ENCODE measurements around the gene SIDT2. TPM values are rescaled to one million over a fixed set of nuclear protein-coding genes. Genes with fewer than 3 reads are reported as not detected.

The SIDT2 gene
- total and polyA plus RNA-seq, 2 donors (not counting 3 experiments of a cell fraction or from before 2014, with no cell fraction given): 28.7 to 34.5 TPM

- intact Hi-C loops (cut with micrococcal nuclease) (loop anchor here (5.0 kb wide), 1 partner anchor 76 kb away; no protein-coding TSS in a partner anchor), dilution Hi-C loops (cut with MboI; ENCODE audit: extremely low pct_ligation_motif_present, low sequenced_read_pairs) (no loop called here)
- Histone ChIP-seq H4K20me1 (replicated peaks; ENCODE audit: control insufficient read depth, extremely low read depth, insufficient read depth, low read length) (no peaks in the 10 kb centered on the region), H3K4me3 (replicated peaks in 1 of 3; ENCODE audit: insufficient read depth in 1 of 3, low read depth in 1 of 3, low read length in 3 of 3) (no peak overlapping the region), H3K27me3 (ENCODE audit: control insufficient read depth in 2 of 2, insufficient read depth in 2 of 2, low read length in 2 of 2) (peaks cover 8 to 9% of the 10 kb centered on the region in 2 experiments), H3K36me3 (ENCODE audit: control insufficient read depth in 2 of 2, extremely low read depth in 1 of 2, insufficient read depth in 2 of 2, low read length in 2 of 2) (no peaks in the 10 kb centered on the region), H3K9me1 (replicated peaks; ENCODE audit: control insufficient read depth, extremely low read depth, insufficient read depth, low read length) (no peaks in the 10 kb centered on the region), H3K4me2 (ENCODE audit: insufficient read depth, low read length) (no peak overlapping the region), H3K9ac (replicated peaks; ENCODE audit: extremely low read depth, insufficient read depth, low read length) (no peak overlapping the region), H2AFZ (ENCODE audit: low read depth, low read length) (no peak overlapping the region), H3K9me3 (replicated peaks; ENCODE audit: control insufficient read depth, insufficient read depth, low read length) (no peaks in the 10 kb centered on the region), H3K4me1 (ENCODE audit: control insufficient read depth, extremely low read depth, insufficient read depth, low read length) (no peaks in the 10 kb centered on the region), H3K27ac (ENCODE audit: insufficient read depth, low read depth, low read length) (no peak overlapping the region), H3K79me2 (ENCODE audit: control insufficient read depth, insufficient read depth, low read length) (no peaks in the 10 kb centered on the region)
- ChIA-PET CTCF (no interaction called here), POLR2A (no interaction called here)
- FAIRE-seq (no peak), DNase-seq (ENCODE audit: low read depth, low spot score) (no peak)
- no TSS peak for BruUV-seq (replicated peaks)
- no peak for TF ChIP-seq POLR2AphosphoS5 (IDR thresholded peaks at IDR 0.05; ENCODE audit: insufficient read depth, low read depth, low read length)
- no peak for TF ChIP-seq FOS (IDR thresholded peaks at IDR 0.05; ENCODE audit: borderline replicate concordance, insufficient read depth, low read length)
- TF ChIP-seq POLR2A (IDR thresholded peaks at IDR 0.05; ENCODE audit: low read depth, low read length): no peak
- TF ChIP-seq MYC (IDR thresholded peaks at IDR 0.05; ENCODE audit: low read depth, low read length): no peak
- TF ChIP-seq GATA2 (IDR thresholded peaks at IDR 0.05; ENCODE audit: insufficient read depth, insufficient read length, low read depth, low read length): no peak
Observed at GRCh38 chr11:117130879-117131278, 47.7 kb upstream of the SIDT2 start.

DNA sequence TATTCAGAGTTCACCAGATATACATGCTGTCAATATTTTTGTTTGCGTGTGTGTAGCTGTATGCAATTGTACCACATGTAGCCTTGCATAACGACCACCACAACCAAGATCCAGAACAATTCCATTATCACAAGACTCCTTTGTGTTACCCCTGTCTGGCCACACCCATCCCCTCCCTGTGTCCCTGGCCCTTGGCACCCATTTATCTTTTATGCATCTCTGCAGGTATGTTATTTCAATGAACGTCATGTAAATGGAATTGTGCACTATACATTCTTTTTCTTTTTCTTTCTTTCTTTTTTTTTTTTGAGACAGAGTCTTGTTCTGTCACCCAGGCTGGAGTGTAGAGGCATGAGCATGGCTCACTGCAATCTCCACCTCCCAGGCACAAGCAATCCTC, 44.1 kb upstream of the SIDT2 start:
- Histone ChIP-seq H3K9me1 (replicated peaks; ENCODE audit: control insufficient read depth, extremely low read depth, insufficient read depth, low read length) (no peaks in the 10 kb centered on the region), H3K9me3 (replicated peaks; ENCODE audit: control insufficient read depth, insufficient read depth, low read length) (no peaks in the 10 kb centered on the region), H4K20me1 (replicated peaks; ENCODE audit: control insufficient read depth, extremely low read depth, insufficient read depth, low read length) (no peaks in the 10 kb centered on the region), H3K4me2 (ENCODE audit: insufficient read depth, low read length) (no peak overlapping the region), H3K27me3 (ENCODE audit: control insufficient read depth in 2 of 2, insufficient read depth in 2 of 2, low read length in 2 of 2) (no peaks in the 10 kb centered on the region), H3K79me2 (ENCODE audit: control insufficient read depth, insufficient read depth, low read length) (no peaks in the 10 kb centered on the region), H2AFZ (ENCODE audit: low read depth, low read length) (no peak overlapping the region), H3K4me1 (ENCODE audit: control insufficient read depth, extremely low read depth, insufficient read depth, low read length) (no peaks in the 10 kb centered on the region), H3K9ac (replicated peaks; ENCODE audit: extremely low read depth, insufficient read depth, low read length) (no peak overlapping the region), H3K4me3 (replicated peaks in 1 of 3; ENCODE audit: insufficient read depth in 1 of 3, low read depth in 1 of 3, low read length in 3 of 3) (no peak overlapping the region), H3K27ac (ENCODE audit: insufficient read depth, low read depth, low read length) (no peak overlapping the region), H3K36me3 (ENCODE audit: control insufficient read depth in 2 of 2, extremely low read depth in 1 of 2, insufficient read depth in 2 of 2, low read length in 2 of 2) (no peaks in the 10 kb centered on the region)
- dilution Hi-C loops (cut with MboI; ENCODE audit: extremely low pct_ligation_motif_present, low sequenced_read_pairs) (no loop called here), intact Hi-C loops (cut with micrococcal nuclease) (loop anchor here (5.0 kb wide), 1 partner anchor 73 kb away; no protein-coding TSS in a partner anchor)
- POLR2A ChIA-PET: no interaction called here
- TF ChIP-seq POLR2AphosphoS5 (IDR thresholded peaks at IDR 0.05; ENCODE audit: insufficient read depth, low read depth, low read length): no peak
- TF ChIP-seq MAX (IDR thresholded peaks at IDR 0.05; ENCODE audit: insufficient read depth, insufficient read length): no peak
- no peak for TF ChIP-seq EZH2 (IDR thresholded peaks at IDR 0.05; ENCODE audit: borderline replicate concordance, low read depth, low read length, severe bottlenecking)
- TF ChIP-seq JUN (IDR thresholded peaks at IDR 0.05; ENCODE audit: borderline replicate concordance, insufficient read depth, insufficient read length, low read depth): no peak
- TF ChIP-seq, protein P1, sequence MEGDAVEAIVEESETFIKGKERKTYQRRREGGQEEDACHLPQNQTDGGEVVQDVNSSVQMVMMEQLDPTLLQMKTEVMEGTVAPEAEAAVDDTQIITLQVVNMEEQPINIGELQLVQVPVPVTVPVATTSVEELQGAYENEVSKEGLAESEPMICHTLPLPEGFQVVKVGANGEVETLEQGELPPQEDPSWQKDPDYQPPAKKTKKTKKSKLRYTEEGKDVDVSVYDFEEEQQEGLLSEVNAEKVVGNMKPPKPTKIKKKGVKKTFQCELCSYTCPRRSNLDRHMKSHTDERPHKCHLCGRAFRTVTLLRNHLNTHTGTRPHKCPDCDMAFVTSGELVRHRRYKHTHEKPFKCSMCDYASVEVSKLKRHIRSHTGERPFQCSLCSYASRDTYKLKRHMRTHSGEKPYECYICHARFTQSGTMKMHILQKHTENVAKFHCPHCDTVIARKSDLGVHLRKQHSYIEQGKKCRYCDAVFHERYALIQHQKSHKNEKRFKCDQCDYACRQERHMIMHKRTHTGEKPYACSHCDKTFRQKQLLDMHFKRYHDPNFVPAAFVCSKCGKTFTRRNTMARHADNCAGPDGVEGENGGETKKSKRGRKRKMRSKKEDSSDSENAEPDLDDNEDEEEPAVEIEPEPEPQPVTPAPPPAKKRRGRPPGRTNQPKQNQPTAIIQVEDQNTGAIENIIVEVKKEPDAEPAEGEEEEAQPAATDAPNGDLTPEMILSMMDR (IDR thresholded peaks at IDR 0.05; ENCODE audit: extremely low read depth in 1 of 2, insufficient read depth in 1 of 2, low read depth in 1 of 2, low read length in 2 of 2): no peak
- TF ChIP-seq FOS (IDR thresholded peaks at IDR 0.05; ENCODE audit: borderline replicate concordance, insufficient read depth, low read length): no peak
- TF ChIP-seq MYC (IDR thresholded peaks at IDR 0.05; ENCODE audit: low read depth, low read length): no peak
- no peak for TF ChIP-seq GATA2 (IDR thresholded peaks at IDR 0.05; ENCODE audit: insufficient read depth, insufficient read length, low read depth, low read length)
- TF ChIP-seq POLR2A (IDR thresholded peaks at IDR 0.05; ENCODE audit: low read depth, low read length): no peak
- FAIRE-seq (no peak), DNase-seq (ENCODE audit: low read depth, low spot score) (no peak)
- CTCF ChIA-PET: no interaction called here
- BruUV-seq (replicated peaks): no TSS peak

Measured in endothelial cell of umbilical vein (primary cell).